ENCODE measurements around the gene LAMA1.

- no peak for TF ChIP-seq POLR2A (IDR thresholded peaks at IDR 0.05)
- no peak for TF ChIP-seq CTCF (IDR thresholded peaks at IDR 0.05)
Measured at GRCh38 chr18:7139409-7139808, 21.8 kb upstream of the LAMA1 start.
